GF-D8 (cell line): ENCODE results near the gene HPSE2.

Experiments used
- DNase-seq: peaks from one replicate; lab custom pipeline; 2025; lab: John Stamatoyannopoulos, UW

Gene HPSE2

DNA sequence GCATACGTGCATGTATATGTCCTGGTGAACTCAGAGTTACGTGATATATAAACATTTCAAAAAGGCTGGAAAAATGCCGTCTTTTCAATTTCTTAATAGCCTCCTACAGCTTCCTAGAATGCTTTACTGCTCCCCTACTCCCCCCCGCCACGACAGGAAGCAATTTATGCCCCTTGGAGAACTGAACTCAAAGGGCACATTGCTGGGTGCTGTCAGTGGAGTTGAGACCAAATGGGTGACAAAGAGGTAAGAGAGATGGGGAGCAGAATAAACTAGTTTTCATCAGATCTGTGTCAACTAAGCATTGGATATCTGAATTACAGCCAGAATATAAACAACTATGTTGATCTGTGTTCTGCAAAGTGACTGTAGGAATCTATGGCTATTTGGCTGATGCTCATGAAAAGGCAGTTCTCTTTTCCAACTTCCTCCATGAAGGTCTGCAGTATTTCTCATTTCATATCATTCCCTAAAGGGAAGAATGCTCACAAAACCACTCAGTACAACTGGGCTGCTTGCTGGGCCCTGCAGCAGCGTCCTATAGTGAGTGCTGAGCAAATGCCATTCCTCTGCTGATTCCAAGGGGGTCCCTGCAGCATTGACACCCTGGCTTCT, 617.6 kb downstream of the HPSE2 start:
- no peak for DNase-seq

DNA sequence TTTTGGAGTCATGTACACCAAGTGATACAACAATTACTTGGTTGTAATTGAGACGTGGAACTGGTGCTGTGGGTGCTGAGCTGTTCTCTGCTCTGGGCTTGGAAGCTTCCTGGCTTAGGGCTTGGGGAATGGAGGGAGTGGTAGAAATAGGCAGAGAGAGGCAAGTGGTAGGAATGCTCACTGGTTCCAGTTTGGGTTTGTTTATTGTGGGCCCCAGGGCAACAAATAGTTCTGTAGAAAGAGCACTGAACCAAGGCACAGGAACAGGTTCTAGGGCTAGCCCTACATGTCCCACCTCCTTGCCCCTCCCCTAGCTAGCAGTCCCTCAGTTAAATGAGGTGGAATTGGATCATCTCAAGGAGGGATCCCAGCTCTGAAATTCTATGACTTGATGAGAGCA, 622.2 kb downstream of the HPSE2 start:
- no peak for DNase-seq

DNA sequence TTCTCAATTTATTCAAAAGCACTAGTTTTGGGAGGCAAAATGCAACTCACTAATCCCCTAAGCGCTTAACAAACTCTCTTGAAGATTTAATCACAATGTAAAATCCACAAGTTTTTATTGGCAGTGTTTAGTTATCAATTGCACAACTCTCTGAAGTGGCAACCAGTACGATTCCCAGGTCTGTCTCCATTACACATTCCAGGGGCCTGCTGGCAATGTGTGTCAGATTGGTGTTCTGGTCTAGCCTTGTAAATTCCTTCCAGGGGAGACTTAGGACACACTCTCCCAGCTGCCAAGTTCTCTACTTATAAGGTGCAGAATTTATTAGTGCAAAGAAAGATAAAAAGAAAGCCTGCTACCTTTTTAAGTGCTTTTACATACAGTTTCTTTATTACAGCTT, 624.2 kb downstream of the HPSE2 start:
- no peak for DNase-seq

DNA sequence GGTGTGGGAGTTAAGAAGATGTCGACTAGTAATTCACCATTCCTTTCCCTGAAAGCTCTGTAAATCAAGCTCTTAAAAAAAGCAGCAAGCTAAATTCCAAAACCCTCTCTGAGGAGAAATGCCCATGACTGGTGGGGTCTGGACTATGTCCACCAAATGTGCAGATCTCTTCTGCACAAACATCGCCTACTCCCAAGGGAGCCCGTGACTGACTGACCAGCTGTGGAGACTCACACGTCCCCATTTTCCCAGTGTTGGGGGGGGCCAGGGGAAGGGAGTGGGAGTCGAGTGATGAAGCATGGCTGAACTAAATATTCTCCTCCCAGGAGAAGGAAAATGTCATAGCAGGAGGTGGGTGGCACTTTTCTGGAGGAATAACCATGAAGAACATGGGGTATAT, 624.8 kb downstream of the HPSE2 start:
- DNase-seq: no peak

DNA sequence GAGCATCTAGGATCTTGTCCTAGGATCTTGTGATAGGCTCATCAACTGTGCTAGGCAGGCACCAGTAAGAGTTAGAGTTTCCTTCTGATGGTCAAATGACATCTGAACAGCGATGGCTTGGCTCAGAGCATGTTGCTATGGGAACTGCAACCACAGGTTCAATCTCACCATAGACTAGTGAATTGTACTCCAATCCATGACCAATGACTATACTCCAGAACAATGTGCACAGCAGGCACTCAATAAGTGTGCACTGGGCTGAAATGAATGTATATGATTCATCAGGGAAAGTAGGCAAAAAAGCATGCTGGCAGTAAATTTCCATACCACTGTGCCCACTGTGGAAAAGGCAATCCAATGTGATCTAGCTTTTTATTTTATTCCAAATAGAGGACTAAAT, 625.4 kb downstream of the HPSE2 start:
- no peak for DNase-seq

DNA sequence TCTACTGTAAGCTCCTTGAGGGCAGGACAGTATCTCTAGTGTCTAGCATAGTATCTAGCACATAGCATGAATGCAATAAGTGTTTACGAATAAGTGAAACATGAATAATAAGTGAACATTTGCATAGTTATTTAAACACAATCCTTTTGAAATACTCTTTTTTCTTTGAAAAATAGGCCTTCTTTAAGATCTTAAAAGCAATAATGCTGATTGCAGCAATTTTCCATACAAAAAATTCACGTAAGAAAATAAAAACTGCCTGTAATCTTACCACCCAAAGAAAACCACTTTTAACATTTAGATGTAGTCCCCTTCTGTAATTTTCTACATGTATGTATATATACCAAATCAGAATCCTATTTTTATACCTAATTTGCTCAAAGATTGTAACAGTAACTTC, 626.4 kb downstream of the HPSE2 start:
- DNase-seq: no peak

DNA sequence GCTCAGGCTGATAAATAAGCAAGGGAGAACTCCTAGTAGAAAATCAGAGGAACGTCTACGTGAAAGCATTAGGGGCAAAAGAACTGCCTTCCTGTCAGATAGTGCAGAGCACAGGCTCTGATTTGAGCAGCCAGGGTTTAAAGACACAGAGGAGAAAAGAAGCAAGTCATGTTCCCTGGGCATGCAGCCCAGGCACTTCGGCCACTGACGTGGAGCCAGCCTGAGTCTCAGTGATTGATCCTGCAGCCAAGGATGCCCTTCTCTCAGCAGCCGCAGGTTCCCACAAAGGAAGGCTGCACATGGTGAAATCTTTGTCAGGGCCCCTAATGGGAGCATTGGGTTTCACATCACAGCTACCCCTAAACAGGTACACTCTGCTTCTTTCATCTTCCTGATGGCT, 627.2 kb downstream of the HPSE2 start:
- no peak for DNase-seq

DNA sequence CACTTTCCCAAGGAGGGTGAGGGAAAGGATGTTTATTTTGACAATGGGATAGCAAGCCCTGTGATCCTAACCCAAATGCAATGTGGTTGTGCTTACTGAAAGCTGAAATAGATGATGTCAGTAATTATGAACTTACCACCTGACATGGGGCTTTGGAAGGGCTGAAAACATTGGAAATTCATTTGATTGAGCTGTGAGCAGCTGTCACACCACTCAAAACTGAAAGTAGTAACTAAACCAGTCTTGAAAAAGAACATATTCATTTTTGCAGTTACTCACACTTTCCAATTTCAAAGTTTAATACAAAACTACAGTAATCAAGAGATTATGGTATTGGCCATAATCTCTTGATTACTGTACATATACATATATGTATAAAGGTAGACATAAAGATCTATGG, 633.4 kb downstream of the HPSE2 start:
- DNase-seq: no peak

DNA sequence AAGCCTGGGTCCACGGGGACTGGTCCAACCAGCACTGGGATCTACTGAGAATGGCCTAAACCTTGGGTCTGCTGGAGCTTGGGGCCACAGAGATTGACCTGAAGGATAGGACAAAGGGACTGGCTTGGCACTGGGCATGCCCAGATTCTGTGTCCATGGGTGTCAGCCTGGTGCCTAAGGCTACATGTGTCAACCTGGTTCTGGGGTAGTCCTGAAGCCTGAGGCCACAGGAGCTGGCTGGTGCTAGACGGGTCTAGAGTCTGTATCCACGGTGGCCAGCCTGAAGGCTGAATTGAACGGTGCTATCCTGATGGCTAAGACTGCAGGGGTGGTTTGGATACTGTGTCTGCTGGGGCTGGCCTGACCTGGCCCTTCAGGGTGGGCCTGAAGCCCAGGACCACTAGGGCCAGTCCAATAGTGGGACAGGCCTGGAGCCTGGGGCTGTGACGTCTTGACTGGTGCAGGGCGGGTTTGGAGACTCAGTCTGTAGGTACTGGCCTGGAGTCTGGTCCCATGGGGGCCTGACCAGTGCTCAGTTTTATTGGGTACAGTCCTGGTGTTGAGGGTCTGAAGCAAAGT, 636.5 kb downstream of the HPSE2 start:
- no peak for DNase-seq

DNA sequence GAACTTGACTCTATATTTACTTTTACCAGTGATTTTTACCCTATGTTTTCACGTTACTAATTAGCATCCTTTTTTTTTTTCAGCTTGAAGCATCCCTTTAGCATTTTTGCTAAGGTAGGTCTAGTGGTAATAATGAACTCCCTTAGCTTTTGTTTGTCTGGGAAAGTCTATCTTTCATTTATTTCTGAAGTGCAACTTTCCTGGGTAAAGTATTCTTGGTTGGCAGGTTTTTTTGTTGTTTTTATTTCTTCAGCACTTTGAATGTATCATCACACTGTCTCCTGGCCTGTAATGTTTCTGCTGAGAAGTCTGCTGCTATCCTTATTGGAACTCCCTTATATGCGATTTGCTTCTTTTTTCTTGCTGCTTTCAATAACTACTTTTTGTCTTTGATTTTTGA, 639.2 kb downstream of the HPSE2 start:
- DNase-seq: no peak

DNA sequence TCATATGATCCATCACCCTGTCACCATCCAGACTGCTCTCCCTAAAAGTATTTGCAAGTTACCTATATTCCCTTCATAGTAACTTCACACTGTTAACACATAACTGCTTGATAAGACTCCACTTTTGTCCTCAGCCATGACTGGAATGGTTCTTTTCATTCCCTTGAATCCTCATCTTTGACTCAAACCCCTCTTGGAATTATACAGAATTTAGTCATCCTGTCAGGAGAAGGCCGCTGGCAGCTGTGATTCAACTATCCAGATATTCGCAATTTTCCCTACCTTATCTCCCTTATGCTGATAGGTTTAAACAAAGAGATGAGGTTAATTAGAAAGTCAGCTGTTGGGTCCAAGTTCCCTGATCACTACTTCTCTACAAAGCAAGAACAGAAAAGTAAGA, 646.0 kb downstream of the HPSE2 start:
- DNase-seq: no peak

DNA sequence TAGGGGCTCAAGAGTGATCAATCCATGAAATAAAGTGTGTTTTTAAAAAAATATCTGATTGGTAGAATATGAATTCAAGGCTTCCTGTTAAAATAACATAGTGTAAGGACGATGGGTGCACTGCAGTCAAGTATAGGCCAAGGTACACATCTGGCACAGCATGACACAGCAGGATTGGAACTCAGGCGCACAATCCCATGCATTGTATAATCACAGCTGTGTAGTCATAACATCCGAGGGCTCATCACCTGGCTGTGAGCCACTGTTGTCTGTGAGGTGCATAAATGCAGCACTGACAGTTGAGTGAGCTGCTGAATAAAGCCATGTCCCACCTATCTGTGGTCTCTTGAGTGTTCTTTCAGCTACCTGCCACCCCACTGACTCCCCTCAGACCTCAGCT, 646.6 kb downstream of the HPSE2 start:
- no peak for DNase-seq

DNA sequence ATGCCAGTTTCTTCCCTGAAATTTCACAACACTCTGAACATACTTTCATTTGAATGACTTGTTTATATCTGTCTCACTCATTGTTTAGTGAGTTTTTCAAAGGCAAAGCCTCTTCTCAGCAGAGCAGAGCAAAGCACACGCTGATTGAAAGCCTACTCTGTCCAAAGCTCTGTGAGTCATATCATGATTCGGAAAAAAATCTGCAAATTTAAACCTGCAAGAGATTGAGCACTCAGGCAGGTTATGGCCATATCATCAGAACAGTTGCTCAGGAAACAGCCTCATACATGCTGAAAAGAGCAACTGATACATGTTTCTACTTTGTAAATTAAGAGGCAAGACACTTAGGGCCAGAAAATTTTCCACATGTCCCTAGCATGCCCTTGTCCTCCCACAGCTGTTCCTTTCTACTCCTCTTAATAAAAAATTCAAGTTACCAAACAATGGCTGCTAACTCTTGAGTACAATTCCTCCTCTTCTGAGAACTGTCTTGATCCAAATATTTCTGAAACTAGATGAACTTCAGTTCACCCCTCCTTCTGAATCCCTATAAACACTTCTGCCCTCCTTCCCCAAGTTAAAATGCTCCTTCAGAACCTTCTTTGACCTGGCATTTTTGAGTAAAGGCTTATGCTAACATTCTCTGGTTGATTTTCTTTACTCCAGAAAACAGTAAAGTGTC, 648.4 kb downstream of the HPSE2 start:
- no peak for DNase-seq

DNA sequence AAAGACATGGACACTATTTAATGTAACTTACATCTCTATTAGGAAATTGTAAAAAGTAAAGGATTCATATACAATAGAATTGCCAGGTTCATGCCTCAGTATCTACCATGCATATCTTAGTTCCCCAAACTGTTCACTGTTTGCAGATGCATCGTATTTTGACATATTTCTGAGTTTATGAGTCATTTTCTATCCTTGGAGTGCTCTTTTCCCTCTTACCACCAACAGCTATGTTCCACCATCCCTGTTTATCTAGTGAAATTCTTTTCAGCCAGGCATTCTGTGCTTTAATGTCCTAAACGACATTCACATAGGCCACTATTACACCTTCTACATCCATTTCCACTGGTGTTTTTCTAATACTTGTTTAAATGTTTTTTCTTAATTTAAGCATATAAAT, 649.6 kb downstream of the HPSE2 start:
- DNase-seq: no peak

DNA sequence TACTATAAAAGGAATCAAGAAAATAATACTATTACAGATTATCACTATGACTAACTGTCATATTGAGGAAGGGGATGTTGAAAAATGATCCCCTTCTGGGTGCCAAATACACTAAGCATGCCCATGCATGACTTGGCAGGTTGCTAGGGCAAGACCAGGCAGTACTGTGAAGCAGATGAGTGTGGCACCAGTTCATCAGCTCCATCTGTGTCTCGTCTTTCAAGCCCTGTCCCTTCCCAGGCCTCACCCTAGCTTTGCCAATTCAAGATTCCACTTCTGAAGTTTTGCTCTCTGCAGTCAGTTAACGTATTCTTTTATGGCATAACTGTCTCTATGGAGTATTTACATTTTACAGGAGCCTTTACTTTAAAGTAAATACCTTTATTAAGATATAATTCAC, 653.3 kb downstream of the HPSE2 start:
- DNase-seq: no peak

DNA sequence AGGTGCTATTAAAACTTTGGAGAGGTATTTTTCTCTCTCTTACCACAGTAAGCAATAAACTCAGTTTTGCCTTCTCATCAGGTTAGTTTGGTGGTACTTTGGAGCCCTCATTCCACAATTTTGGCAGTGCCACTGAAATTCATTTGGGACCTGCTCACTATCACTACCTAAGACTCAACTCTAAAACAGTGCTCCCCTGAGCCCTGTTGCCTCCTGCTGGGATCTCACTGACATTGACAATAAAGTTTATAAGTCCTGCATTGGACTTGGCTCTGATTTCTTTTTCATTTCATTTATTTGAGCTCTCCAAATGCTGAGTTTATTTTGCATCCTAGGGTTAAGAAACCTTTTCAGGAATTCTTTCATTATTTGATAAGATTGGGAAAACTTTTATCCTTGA, 658.1 kb downstream of the HPSE2 start:
- no peak for DNase-seq

DNA sequence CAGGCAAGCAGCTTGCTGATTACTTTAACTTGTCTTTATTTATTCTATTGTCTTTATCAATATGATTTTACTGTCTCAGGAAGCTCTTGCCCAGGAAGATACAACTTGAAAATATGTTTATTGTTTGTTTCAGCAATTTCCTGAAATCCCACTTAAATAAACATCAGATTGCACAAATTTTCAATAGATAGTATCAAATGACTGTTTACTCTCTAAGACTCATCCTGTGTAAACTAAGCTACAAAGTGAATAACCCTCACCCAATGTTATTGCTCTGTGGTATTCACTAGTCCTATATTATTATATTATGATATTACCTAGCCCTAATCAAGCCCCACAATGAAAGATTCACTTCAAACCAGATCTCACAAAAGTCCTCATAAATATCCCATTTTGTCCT, 658.5 kb downstream of the HPSE2 start:
- no peak for DNase-seq

DNA sequence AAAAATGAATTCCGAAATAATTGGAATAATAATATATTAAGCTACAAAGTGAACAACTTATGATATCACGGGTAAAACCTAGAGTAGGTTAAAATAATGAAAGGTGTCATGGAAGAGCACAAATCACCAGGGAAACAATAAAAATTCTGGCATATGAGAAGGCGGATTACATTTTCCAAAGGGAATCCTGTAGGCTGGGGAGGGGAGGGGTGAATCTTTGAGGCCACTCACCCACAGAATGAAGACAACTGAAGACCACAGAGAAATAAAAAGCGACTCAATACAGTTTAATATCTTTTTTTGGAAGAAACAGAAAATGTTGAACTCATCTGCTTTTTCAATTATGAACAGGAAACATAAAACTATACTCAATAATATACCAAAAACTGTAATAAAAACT, 659.6 kb downstream of the HPSE2 start:
- no peak for DNase-seq

DNA sequence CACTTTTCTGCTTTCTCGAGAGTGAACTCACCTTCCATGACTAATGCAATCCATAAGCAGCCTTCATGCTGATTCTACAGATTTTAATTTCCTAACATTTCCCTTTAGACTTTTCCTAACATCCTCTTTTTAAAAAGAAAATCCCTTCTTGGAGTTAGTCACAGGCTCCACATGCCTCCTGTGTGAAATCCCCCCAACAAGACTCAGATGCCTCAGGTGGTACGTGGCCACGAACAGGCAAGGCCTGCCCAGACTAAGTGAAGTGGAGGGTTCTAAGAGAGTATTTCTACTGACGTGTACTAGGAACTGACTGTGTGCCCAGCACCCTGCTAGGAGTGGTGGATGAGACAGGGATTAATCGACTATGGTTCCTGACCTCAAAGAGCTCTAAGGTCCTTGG, 663.1 kb downstream of the HPSE2 start:
- no peak for DNase-seq

DNA sequence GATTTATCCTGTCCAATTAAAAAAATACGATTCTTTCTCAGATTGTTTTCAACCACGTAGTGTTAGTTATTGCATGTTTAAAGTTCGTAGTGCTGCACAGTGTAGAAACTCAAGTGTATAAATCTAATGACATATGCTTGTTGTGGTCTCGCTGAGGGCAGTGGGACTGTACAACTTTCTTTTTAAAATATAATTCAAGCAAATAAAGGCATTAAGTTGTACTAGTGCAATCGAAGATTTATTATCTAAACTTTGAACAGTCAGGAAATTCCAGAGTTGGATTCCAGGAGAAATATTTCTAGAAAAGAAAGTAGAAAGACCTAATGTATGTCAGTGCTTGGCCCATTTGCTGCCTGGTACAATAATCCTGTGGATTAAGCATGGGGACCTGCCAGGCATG, 664.8 kb downstream of the HPSE2 start:
- no peak for DNase-seq

DNA sequence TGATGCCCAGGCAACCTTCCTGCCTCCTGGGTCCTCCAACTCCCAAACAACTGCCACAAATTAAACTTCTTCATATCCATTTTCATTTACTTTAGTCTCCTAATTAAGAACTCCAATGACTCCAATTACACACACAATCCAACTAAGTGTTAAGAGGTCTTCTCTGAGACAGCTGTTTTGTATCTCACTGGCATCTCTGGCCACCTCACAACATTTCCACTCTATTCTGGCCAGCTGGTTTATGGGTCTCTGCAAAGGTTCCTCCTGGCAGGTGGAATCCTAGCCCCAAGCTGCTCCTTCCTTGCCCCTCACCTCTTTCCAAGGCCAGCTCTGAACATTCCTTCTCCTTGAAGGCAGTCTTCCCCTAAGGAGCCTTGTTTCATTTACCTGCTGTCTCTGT, 665.8 kb downstream of the HPSE2 start:
- no peak for DNase-seq

DNA sequence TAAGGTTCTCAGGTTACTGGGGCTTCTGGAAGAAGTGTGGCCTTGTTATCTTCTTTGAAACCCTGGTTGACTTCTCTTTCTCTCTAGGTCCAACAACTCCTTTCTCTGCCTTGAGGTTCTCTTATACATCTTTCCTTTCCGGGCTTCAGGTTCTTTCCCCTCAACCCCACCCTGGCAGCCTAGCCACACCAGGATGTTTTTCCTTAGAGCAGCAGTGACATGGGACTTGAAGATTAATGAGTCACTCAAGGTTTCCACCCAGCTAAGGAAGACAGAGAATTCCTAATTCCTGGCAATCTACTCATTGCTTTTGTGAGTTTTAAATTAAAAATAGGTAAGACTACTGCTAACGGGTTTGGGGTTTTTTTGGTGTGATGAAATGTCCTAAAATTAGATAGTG, 667.1 kb downstream of the HPSE2 start:
- no peak for DNase-seq

DNA sequence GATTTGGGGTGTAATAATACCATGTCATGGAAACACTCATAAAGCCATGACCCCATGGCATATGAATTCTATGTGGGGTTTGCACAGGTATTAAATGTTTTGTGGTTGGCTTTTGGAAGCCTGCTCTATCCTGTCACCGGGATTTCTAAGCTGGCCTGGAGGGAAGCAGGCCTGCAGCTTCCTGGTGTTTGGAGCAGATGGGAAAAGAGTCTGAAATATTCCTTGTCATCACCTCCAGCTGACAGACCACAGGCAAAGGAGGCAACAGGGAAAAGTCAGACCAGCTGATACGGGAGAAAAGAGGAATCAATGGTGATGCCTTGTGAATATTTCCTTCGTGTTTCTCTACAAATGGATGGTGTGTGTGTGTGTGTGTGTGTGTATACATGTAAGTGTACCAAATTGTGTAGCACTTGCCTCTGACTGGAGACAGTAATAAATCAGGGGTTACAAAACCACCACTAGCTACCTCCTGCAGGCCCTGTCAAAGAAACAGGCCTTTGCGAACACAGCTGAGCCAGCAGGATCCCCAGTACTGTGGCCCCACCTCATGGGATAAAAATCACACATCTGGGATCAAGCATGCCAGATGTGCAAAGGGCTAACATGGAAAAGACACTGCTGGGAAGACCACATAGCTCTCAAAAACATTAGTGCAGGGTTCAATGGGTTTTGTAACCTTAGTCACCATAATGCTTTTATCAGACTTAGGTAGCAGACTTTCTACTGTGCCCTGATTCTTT, 668.1 kb downstream of the HPSE2 start:
- DNase-seq: no peak
